Retinal pigment epithelial cell (primary cell): ENCODE data around the gene DOCK10.

Source experiments
- DNase-seq: peaks from one replicate; pipeline ENCODE4 v3.0.0-alpha.2; 2010; ENCODE audit warnings: low read depth
- H3K4me3 ChIP-seq: 2 replicates; pipeline ENCODE4 v1.5.1; 2011; ENCODE audit warnings: mild to moderate bottlenecking, low read length, control low read depth, moderate library complexity
- TF ChIP-seq, protein P1 (sequence below): conservative IDR thresholded peaks from 2 replicates; pipeline ENCODE4 v1.5.1; 2011; ENCODE audit warnings: low read depth, low read length, control low read depth, inconsistent platforms

Gene DOCK10

DNA sequence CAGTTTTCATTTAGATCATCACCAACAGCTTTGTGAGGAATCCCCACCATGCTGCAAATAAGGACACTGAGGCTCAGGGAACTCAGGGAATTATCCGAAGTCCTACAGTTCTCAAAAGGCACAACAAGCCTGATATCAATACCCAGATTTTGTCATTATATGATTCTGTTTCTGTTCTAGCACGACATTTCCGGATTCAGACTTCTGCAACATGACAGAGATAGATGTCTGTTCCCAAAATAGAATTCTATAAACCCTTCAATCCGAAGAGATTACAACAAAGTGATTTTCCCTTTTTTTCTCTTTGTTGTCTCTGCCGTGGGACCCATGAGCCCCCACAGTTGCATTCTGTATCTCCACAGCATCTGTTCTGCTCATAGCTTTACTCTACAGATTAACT lies 72.0 kb downstream of the DOCK10 start:
- no peak overlapping the region for H3K4me3 ChIP-seq
- no peak for DNase-seq
- TF ChIP-seq, protein P1, sequence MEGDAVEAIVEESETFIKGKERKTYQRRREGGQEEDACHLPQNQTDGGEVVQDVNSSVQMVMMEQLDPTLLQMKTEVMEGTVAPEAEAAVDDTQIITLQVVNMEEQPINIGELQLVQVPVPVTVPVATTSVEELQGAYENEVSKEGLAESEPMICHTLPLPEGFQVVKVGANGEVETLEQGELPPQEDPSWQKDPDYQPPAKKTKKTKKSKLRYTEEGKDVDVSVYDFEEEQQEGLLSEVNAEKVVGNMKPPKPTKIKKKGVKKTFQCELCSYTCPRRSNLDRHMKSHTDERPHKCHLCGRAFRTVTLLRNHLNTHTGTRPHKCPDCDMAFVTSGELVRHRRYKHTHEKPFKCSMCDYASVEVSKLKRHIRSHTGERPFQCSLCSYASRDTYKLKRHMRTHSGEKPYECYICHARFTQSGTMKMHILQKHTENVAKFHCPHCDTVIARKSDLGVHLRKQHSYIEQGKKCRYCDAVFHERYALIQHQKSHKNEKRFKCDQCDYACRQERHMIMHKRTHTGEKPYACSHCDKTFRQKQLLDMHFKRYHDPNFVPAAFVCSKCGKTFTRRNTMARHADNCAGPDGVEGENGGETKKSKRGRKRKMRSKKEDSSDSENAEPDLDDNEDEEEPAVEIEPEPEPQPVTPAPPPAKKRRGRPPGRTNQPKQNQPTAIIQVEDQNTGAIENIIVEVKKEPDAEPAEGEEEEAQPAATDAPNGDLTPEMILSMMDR, result no peak

DNA sequence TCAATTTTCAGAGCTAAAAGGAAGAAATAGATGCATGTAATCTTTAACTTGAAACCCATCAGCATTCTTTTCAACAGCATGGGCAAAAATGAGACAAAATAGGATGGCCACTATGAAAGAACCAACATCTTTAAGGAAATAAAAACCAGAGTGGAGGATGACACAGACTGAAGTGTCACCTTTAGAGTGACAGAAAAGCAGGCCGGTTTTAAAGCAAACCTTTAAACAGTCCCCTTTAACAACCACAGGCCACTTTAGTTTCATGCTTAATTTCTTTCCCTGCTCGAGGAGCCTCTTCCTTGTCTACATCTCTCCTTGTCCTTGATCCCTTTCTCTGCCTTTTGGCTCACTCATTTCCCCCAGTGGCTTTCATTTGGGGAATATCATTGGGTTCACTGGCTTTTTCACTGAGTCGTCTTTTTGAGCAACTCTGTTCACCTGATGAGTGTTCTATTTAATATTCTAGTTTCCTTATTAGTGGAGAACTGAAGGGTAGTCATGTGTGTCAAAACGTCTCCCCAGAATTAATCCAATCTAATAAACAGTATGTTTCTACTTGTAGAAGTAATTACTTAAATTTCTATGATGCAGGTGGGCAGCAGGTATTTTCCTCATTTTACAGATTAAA lies 72.5 kb downstream of the DOCK10 start:
- DNase-seq, result no peak
- TF ChIP-seq, protein P1, result no peak
- H3K4me3 ChIP-seq, result no peak overlapping the region

DNA sequence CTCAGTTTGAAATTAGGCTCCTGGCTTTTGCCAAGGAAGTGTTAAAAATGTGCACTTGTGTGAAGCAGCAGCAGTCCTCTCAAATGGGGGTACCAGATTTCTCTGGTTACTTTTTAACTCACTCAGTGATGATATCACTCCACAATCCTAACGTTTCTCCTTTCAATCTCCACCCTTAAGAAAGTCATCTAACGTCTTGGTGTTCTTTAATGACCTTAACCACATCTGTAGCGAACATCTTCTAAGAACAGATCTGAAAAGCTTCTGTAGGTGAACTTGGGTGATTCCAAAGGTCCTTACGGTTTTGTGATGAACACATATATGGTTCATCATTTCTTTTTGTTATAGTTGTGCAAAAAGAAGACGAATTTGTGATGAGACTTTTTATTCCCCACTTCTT lies 73.2 kb downstream of the DOCK10 start:
- TF ChIP-seq, protein P1, result no peak
- H3K4me3 ChIP-seq, result no peak overlapping the region
- DNase-seq, result no peak

DNA sequence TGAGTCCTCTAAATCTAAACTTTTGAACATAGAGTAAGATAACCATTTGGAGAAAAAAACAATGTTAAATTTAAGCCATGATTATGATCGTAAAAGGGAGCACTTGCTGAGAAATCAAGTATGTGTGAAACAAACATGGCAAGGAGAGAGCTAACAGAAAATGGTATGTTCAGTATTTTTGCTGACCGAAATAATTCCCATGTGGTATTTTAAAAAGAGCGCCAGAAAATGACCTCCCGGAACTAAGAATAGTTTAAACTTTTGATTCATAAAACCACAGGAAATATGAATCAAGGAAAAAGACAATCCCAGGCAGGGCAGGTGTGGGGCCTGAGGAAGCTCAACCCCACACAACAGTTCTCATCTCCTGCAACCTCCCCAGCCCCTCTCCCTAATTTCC lies 74.2 kb downstream of the DOCK10 start:
- TF ChIP-seq, protein P1, result no peak
- H3K4me3 ChIP-seq, result no peak overlapping the region
- no peak for DNase-seq

DNA sequence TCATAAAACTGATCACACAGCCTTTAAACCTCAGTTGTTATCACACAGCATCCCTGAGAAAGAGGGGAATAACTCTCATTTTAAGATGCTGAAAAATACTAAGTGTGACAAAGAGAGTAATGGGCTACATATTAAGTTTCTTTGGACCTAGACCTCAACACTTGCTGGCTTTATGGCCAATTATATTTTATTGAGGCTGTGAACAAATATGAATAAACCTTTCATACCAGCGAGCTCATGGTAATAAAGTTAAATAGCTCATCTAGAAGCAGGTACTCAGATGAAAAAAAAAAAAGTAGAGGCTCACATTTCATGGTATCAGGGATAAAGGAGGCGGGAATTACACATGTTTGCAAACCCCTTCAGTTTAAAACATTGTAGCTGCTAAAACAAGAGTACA lies 75.7 kb downstream of the DOCK10 start:
- no peak for DNase-seq
- TF ChIP-seq, protein P1, result no peak
- H3K4me3 ChIP-seq, result no peak overlapping the region

DNA sequence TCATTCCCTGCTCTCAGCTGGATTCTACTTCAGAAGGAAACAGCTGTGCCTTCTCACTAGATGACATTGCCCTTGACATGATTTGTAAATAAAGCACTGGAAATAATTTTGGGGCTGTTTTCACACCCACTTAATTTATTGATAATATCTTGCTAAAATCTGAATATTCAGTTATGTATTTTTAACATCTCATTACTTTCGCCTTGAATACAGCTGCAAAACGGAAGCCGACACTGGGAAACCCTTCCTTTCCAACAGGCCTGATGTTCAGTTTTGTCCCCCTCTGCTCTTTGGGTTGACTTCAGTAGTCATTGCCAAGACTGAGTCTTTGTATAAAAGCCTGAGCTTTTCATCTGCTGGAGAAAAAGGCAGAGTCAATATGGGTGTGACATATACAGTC lies 82.7 kb downstream of the DOCK10 start:
- no peak for DNase-seq
- no peak overlapping the region for H3K4me3 ChIP-seq
- TF ChIP-seq, protein P1, result no peak

DNA sequence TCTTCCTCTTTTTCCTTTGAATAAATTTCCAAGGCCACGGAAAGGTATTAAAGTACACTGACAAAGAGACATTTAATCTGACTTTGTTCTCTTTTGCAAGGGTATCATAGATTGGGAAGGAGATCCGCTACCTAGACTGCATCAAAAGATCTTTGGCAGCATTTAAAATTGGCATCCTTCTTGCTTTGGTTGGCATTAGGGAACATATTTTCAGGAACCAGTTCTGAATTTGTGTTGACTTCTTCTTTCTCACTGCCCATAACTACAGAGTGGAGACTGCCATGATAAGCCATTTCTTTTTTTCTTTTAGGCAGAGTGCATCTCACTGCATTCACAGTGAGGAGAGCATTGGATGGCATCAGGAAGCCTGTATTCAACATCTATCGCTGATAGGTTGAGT lies 83.4 kb downstream of the DOCK10 start:
- H3K4me3 ChIP-seq, result no peak overlapping the region
- DNase-seq, result no peak
- TF ChIP-seq, protein P1, result no peak
